HEK293T (cell line): Measurements from ENCODE around the gene MSGN1.

Source experiments
- CTCF ChIA-PET: fragments of 350-600 bp; formaldehyde crosslinking; extraction: SDS; loops from one replicate; lab custom pipeline; 2021; ENCODE audit warnings: antibody characterized with exemption, inconsistent platforms; lab: Yijun Ruan, JAX
- POLR2A ChIA-PET: fragments of 350-600 bp; formaldehyde crosslinking; extraction: SDS; loops from one replicate; lab custom pipeline; 2020; ENCODE audit warnings: antibody characterized with exemption, inconsistent platforms; lab: Yijun Ruan, JAX
- DNase-seq: peaks from one replicate; pipeline ENCODE4 v3.0.0; 2012; ENCODE audit warnings: mixed read lengths; ENCODE audit errors: extremely low spot score
- ARNT ChIP-seq: fragments of 450-650 bp; IDR thresholded peaks from 2 replicates; pipeline ENCODE4 v1.6.1; 2017; ENCODE audit warnings: mild to moderate bottlenecking
- BHLHE40 ChIP-seq: fragments of 450-650 bp; IDR thresholded peaks from 2 replicates; pipeline ENCODE4 v1.6.1; 2016; ENCODE audit warnings: mild to moderate bottlenecking, moderate library complexity, borderline replicate concordance
- CTBP1 ChIP-seq: fragments of 450-650 bp; IDR thresholded peaks from 2 replicates; pipeline ENCODE4 v1.6.1; 2016; ENCODE audit warnings: borderline replicate concordance
- ELF4 ChIP-seq: fragments of 450-650 bp; IDR thresholded peaks from 2 replicates; pipeline ENCODE4 v1.6.1; 2017; ENCODE audit warnings: antibody characterized with exemption
- FOXA1 ChIP-seq: fragments of 450-650 bp; IDR thresholded peaks from 2 replicates; pipeline ENCODE4 v1.6.1; 2016; ENCODE audit warnings: mild to moderate bottlenecking
- FOXK2 ChIP-seq: fragments of 450-650 bp; IDR thresholded peaks from 2 replicates; pipeline ENCODE4 v1.6.1; 2016; ENCODE audit warnings: mild to moderate bottlenecking
- FOXM1 ChIP-seq: fragments of 450-650 bp; IDR thresholded peaks from 2 replicates; pipeline ENCODE4 v1.6.1; 2017; ENCODE audit warnings: mild to moderate bottlenecking, borderline replicate concordance
- HDGF ChIP-seq: fragments of 450-650 bp; IDR thresholded peaks from 2 replicates; pipeline ENCODE4 v1.6.1; 2017; ENCODE audit warnings: antibody characterized with exemption, borderline replicate concordance
- L3MBTL2 ChIP-seq: fragments of 450-650 bp; conservative IDR thresholded peaks from 2 replicates; pipeline ENCODE4 v1.6.1; 2016; ENCODE audit warnings: mild to moderate bottlenecking
- LEF1 ChIP-seq: fragments of 450-650 bp; IDR thresholded peaks from 2 replicates; pipeline ENCODE4 v1.6.1; 2017; ENCODE audit warnings: mild to moderate bottlenecking, borderline replicate concordance
- NFRKB ChIP-seq: fragments of 450-650 bp; IDR thresholded peaks from 2 replicates; pipeline ENCODE4 v1.6.1; 2016; ENCODE audit warnings: mild to moderate bottlenecking, moderate library complexity
- PKNOX1 ChIP-seq: fragments of 450-650 bp; IDR thresholded peaks from 2 replicates; pipeline ENCODE4 v1.6.1; 2016
- SP1 ChIP-seq: fragments of 450-650 bp; IDR thresholded peaks from 2 replicates; pipeline ENCODE4 v1.6.1; 2017
- SUZ12 ChIP-seq: fragments of 450-650 bp; IDR thresholded peaks from 2 replicates; pipeline ENCODE4 v1.6.1; 2016; ENCODE audit warnings: mild to moderate bottlenecking
- TARDBP ChIP-seq: fragments of 450-650 bp; IDR thresholded peaks from 2 replicates; pipeline ENCODE4 v1.6.1; 2016
- ZNF384 ChIP-seq: fragments of 450-650 bp; IDR thresholded peaks from 2 replicates; pipeline ENCODE4 v1.6.1; 2016

MSGN1 gene

DNA sequence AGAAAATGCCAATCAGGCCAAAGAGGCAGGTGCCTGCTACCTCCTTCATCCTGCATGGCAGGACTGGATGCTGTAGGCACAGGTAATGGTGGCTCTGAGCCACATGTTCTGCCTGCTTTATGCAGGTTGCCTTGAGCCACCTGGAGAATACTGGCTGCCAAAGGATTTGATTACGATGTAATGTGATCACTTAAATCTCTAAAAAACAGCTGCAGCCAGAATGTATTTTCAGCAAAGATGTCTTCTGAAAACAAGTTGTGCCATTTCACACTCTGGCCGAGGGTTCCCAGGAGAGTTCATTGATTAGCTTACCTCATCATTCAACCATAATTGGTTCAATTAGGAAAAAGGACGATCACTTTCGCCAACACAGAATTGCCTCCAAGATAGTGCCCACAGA lies 17.9 kb upstream of the MSGN1 start:
- ChIA-PET CTCF (no interaction called here), POLR2A (no interaction called here)
- no peak for DNase-seq
- TF ChIP-seq ELF4 (no peak), TARDBP (no peak), NFRKB (no peak), LEF1 (no peak)

DNA sequence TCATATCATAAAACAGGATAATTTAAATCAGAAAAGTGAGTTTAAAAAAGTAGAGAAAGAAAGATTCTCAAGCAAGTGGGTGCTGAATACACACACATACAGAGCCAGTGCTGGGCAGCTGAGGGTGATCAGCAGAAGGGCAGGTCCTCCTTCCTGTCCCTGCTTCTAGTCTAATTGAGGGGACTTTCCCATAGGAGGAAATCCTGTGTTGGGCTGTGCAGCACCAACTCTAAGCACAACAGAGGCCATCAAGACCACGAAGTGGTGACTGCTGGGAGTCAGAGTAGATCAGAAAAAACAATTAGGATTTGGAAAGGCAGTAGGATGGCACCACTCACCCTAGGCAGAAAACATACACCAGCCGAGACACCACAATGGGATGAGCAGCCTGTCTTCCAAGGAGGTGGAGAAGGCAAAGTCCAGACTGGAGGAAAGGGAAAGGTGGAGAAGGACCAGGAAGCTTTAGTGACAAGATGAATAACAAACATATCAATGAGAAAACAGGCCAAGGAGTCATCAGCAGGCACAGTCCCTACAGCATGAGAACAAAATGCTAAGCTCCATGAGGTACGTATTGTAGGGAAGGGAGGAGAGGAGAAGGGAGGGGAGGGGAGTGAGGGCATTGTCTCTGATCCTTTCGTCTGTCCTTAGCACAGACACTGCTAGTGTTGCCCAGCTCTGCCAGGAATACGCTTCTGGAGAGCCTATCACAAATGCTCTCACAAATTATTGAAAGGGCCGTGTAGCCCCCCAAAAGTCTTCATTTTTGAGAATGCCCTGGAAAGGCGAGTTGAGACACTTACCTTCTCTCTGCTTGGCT lies 16.7 kb upstream of the MSGN1 start:
- DNase-seq = no peak
- ChIA-PET CTCF (no interaction called here), POLR2A (no interaction called here)
- TF ChIP-seq L3MBTL2 (no peak), CTBP1 (no peak), FOXA1 (no peak), FOXM1 (no peak), ELF4 (no peak), HDGF (no peak), PKNOX1 (no peak), ZNF384 (no peak), SP1 (no peak), FOXK2 (no peak), SUZ12 (no peak), BHLHE40 (no peak), NFRKB (no peak), LEF1 (no peak), ARNT (no peak), TARDBP (no peak)

DNA sequence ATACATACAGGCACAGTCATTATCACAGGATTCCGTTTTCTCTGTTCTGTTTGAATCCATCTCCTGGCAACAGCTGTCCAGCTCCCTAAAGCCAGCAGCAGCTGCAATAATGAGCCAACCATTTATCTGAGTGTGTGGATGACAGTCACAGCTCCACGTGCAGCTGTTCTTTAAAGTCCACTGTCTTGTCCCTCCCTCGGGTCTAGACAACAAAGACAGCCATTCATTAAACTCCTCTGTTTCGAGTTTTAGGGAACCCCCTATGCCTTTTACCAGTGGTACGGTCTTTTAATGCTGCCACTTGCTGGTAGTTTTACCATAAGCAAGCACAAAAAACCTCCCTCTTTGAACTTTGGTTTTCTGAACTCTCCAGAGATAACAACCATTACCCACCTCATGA lies 16.0 kb upstream of the MSGN1 start:
- POLR2A ChIA-PET = no interaction called here
- no peak for DNase-seq
- CTCF ChIA-PET = no interaction called here
- no peak for TF ChIP-seq SUZ12
- TF ChIP-seq SP1 = no peak
- no peak for TF ChIP-seq ZNF384
- TF ChIP-seq ARNT = no peak

GRCh38 chr2:17800693-17801458 lies 15.4 kb upstream of the MSGN1 start:
- no peak for TF ChIP-seq FOXM1
- no peak for DNase-seq
- CTCF ChIA-PET = no interaction called here
- POLR2A ChIA-PET = no interaction called here

GRCh38 chr2:17803497-17803896 lies 12.8 kb upstream of the MSGN1 start:
- DNase-seq = no peak
- POLR2A ChIA-PET = no interaction called here
- CTCF ChIA-PET = no interaction called here
- TF ChIP-seq NFRKB = no peak
- no peak for TF ChIP-seq SP1
- TF ChIP-seq BHLHE40 = no peak
- no peak for TF ChIP-seq ELF4
- TF ChIP-seq FOXM1 = no peak
- TF ChIP-seq FOXK2 = no peak
- TF ChIP-seq CTBP1 = no peak
- TF ChIP-seq ZNF384 = no peak
- TF ChIP-seq TARDBP = no peak
- TF ChIP-seq HDGF = no peak
- TF ChIP-seq ARNT = no peak
- no peak for TF ChIP-seq LEF1
- TF ChIP-seq FOXA1 = no peak

GRCh38 chr2:17804358-17804757 lies 11.9 kb upstream of the MSGN1 start:
- DNase-seq = no peak
- CTCF ChIA-PET = no interaction called here
- POLR2A ChIA-PET = no interaction called here
- TF ChIP-seq FOXA1 = no peak
- TF ChIP-seq SP1 = no peak
- no peak for TF ChIP-seq HDGF
- no peak for TF ChIP-seq TARDBP
- TF ChIP-seq BHLHE40 = no peak
- no peak for TF ChIP-seq NFRKB
- TF ChIP-seq FOXK2 = no peak

DNA sequence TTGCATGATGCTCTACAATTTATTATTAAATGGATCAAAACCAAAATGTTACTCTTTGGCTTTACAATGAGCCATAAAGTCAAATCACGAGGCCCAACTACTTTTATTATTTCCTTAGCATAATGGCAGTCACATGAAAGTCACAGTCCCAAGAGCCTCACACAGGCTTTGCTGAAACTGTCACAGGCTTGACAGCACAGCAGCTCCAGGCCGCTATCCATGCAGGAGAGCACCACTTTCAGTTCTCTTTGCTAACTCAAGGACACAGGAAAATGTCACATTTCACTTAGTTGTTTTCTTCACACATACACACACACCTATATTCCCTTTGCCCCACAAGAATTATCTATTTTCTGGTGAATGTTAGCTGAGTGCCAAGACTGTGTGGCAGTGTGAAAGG lies 11.1 kb upstream of the MSGN1 start:
- TF ChIP-seq ARNT (no peak), NFRKB (no peak), FOXM1 (no peak), FOXK2 (no peak), PKNOX1 (no peak), FOXA1 (no peak), LEF1 (no peak), CTBP1 (no peak), ZNF384 (no peak), SUZ12 (no peak), SP1 (no peak), TARDBP (no peak), BHLHE40 (no peak), L3MBTL2 (no peak), HDGF (no peak), ELF4 (no peak)
- DNase-seq = no peak
- ChIA-PET CTCF (no interaction called here), POLR2A (no interaction called here)
